ENCODE measurements around the gene NCKAP5.

GRCh38 chr2:133252780-133253355 is 315.4 kb downstream of the NCKAP5 start:
- TF ChIP-seq CTCF (IDR thresholded peaks at IDR 0.05; ENCODE audit: insufficient read depth, low read length) (no peak), POLR2AphosphoS5 (IDR thresholded peaks at IDR 0.05; ENCODE audit: low read depth) (no peak), REST (IDR thresholded peaks at IDR 0.05; ENCODE audit: insufficient replicate concordance, low read depth) (no peak), GABPA (IDR thresholded peaks at IDR 0.05; ENCODE audit: low read depth) (no peak)

Measured in HL-60 (cell line).